HG02870 (cell line): ENCODE results near the gene SLAMF8.
A peak's percentile ranks its signal among the peaks of the same experiment; 100 is the strongest.

ENCODE experiments used
- ATAC-seq: cut with Tn5 transposase; IDR thresholded peaks from one replicate; pipeline ENCODE4 v1.9.1; 2021; ENCODE audit warnings: mild to moderate bottlenecking, moderate library complexity; ENCODE audit not compliant: unreplicated experiment

The SLAMF8 gene

DNA sequence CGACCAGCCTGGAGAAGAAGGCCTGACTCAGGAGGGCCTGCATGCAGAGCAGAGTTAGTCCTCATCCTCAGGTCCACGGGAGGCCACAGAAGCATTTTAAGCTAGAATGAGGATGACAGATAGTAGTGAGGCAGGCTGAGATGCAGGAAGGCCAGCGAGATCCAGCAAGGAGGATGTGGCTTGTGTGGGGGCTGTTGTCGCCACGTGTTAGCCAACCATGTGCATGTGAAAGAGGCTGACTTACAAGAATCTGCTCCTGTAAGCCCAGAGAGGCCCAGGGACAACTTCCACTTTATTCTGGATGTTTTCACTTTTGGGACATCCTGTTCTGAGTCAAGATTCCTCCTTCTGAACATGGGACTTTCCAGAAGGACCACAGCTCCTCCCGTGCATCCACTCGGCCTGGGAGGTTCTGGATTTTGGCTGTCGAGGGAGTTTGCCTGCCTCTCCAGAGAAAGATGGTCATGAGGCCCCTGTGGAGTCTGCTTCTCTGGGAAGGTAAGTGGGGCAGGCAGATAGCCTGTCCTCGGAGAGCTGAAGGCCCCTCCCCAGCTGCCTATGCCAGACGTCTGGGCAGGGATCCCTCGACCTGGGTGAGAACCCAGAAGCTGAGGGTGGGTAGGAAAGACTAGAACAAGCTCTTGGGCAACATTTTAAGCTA lies at the start of gene SLAMF8:
TSS of gene SLAMF8 (plus strand) at position 433 of the 661 bp plus-strand sequence. CDS start at position 459, 26 bp downstream.
- no peak for ATAC-seq

GRCh38 chr1:159778266-159778665 lies 48.4 kb upstream of the SLAMF8 start:
- no peak for ATAC-seq

- no peak for ATAC-seq
Measured at GRCh38 chr1:159779403-159779851, 47.2 kb upstream of the SLAMF8 start.

DNA sequence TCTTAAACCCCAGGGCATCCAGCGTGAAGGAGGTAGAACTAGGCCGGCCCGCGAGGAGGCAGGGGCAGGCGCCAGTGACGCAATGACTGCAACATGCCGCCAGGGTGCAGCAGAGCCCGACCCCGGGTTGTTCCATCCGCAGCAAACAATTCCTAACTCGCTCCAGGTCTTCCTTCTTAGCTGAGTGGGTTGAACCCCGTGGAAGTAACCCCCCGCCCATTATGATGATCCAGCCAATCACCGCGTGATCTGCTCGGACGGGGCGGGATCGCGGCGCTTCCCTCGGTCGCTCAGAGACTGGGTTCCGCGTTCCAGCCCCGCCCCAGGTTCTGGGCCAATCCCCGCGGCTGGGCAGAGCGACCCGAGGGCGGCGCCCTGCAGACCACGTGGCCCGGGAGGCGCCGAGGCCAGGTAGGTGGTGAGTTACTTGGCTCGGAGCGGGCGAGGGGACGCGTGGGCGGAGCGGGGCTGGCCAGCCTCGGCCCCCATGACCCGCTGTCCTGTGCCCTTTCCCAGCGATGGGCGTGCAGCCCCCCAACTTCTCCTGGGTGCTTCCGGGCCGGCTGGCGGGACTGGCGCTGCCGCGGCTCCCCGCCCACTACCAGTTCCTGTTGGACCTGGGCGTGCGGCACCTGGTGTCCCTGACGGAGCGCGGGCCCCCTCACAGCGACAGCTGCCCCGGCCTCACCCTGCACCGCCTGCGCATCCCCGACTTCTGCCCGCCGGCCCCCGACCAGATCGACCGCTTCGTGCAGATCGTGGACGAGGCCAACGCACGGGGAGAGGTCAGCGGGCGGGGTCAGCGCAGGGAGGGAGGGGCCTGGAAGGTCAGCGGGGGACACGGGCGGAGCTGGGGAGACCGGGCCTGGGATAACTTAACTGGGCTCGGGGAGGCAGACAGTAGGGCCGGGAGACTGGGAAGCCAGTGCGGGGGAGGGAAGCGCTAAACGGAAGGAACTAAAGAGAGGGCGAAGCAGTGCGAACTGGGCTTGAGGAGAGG lies 45.8 kb upstream of the SLAMF8 start, which contains the start of gene DUSP23:
TSS of gene DUSP23 (plus strand) at position 380 of the 1,000 bp plus-strand sequence. CDS start at position 519, 139 bp downstream.
- ATAC-seq: peak; percentile 96

- no peak for ATAC-seq
Measured at GRCh38 chr1:159781992-159782391, 44.7 kb upstream of the SLAMF8 start.

DNA sequence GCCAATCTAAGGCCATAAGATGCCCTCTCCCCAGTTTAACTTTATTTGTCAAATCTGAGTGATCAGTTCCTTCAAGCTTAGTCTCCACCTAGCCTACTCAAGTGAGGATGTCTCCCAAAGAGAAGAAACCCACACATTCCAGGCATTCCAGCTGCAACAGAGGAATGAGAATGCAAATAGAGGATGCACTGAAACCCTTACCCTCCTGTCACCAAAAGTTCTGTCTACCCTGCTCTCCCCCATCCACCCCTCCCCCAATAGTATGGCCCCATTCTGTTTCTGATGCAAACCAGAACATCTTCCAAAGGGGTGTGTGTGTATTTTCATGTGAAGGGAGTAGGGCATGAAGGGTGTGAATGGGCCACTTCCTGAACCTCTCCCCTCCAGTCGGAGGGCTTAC lies 42.9 kb upstream of the SLAMF8 start:
- ATAC-seq: no peak

DNA sequence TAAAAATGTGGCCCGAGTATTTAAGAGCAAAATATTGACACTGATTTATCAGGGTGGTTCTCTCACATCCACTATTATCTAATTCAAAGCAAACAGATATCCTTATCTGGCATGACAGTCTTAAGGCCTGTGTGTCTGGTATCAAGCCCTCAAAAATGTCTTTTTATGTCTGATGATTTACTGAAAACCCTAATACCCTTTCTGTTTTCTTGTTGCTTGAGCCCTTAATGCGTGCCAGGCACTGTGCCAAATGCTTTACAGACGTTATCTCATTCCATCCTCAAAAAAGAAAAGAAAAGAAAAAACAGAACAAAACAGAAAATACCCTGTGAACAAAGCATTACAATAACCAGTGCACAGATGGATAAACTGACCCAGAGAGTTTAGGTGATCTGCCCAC lies 40.2 kb upstream of the SLAMF8 start:
- no peak for ATAC-seq

GRCh38 chr1:159786966-159787365 lies 39.7 kb upstream of the SLAMF8 start:
- no peak for ATAC-seq

DNA sequence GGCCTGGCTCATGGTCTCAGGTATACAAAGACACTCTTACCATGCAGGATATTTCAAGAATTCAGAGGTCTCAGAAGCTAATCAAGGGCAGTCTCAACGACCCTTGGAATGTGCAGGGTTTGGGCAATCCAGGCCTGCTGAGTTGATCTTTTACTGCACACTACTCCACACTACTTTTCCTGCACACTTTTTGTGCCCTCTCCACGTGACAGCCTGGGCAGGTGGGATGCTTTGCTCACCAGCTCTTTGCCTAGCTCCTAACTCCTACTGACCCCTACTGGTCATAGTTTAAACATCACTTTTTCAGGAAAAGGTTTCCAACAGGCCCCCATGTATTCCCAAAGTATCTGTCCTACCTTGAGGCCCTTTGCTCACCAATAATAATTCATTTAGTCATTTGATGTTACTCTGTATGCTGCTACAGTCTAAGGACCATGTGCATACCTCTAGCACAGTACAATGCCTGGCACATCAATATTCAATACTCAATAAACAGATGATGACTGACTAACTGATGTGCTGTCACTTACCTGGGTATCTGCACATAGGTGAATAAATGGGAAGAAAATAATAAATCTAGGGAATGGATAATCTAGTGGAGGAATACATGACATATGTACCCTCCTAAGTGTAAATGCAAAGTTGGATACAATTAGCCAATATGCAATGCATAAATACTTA lies 36.3 kb upstream of the SLAMF8 start:
- ATAC-seq: no peak

DNA sequence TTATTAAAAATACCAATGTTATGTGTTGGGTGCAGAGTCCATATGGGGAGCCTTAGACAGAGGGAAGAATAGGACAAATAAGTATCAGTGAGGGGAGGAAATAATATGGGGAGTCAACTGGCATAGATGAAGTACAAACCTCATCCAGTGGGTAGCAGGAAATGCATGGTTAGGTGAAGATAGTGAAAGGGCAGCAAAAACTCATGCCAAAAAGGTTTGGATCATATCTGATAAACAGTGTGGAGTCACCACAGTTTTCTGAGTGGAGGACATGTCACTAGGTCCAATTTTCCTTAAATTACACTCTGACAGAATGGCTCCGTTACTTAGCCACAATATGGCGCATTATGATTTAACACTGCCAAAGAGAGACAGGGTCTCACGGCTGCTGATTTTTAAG lies 35.6 kb upstream of the SLAMF8 start:
- no peak for ATAC-seq

DNA sequence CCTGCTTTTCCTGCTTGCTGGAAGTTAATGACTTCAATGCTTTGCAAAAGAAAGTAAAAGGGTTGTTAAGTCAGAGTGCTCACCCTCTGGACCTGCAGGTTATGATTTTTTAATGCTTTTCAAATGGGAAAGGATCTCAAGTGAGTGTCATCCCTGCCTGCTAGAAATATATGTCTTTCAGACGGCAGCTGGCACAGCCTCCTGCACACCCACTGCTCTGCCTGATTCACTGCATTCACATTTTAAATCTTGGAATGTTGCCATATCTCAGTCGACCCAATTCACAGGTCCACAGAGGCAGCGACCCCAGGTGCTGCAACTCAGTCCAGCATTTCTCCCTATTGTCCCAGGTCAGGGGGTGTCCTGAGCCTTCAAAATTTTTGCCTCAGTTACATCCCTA lies 35.2 kb upstream of the SLAMF8 start:
- no peak for ATAC-seq

- ATAC-seq: no peak
Measured at GRCh38 chr1:159795534-159795933, 31.1 kb upstream of the SLAMF8 start.

GRCh38 chr1:159798893-159799292 lies 27.8 kb upstream of the SLAMF8 start:
- no peak for ATAC-seq

GRCh38 chr1:159799446-159799985 lies 27.2 kb upstream of the SLAMF8 start:
- ATAC-seq: no peak

DNA sequence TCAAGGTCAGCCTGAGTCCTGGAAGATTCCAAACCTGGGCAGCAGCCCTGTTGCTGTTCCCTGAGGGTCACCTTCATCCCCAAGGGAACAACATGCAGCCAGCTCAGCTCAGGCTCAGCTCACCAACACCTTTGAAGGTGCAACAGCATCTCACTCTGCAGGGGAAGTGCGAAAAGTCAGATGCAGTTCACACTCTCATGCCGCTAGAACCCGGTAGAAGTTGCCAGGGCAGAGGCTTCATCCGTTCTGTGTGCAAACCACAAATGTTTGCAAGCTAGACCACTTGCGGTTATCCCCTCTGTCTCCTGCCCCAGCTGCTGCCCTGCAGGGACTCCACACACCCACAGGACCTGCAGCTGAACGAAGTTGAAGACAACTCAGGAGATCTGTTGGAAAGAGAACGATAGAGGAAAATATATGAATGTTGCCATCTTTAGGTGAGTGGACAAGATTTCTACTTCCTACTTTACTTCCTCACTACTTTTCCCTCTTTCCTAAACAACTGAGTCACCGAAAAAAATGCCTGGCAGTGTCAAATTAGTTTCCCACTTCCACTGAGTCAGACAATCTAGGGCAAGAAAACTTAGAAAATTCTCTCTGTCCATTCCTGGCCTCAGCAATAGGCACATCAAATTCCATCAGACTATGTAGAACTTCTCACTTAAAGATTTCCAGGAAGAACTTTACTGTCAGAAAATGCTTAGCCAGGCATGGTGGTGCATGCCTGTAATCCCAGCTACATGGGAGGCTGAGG lies 26.3 kb upstream of the SLAMF8 start:
- no peak for ATAC-seq

DNA sequence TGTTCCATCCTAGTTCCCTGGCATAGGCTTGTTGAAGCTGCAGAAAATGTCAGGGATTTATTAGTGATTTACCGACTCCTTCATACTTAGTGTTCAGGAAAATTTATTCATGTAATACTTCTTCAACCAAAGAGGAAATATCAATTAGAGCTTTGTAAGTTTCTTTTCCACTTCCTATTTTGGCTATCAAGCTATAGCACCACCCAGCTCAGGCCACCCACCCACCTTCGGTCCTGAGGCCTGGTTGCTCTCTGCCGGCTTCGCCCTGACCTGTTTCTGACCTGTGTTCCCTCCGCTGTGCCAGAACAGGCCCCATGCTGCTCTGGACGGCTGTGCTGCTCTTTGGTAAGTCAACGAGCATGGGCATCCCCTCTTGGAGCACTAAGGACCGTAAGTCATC lies 24.6 kb upstream of the SLAMF8 start, which contains the start of gene FCRL6:
TSS of gene FCRL6 (plus strand) at position 250 of the 400 bp plus-strand sequence. CDS start at position 315, 65 bp downstream.
- no peak for ATAC-seq

- ATAC-seq: no peak
Measured at GRCh38 chr1:159803956-159804689, 22.6 kb upstream of the SLAMF8 start.

DNA sequence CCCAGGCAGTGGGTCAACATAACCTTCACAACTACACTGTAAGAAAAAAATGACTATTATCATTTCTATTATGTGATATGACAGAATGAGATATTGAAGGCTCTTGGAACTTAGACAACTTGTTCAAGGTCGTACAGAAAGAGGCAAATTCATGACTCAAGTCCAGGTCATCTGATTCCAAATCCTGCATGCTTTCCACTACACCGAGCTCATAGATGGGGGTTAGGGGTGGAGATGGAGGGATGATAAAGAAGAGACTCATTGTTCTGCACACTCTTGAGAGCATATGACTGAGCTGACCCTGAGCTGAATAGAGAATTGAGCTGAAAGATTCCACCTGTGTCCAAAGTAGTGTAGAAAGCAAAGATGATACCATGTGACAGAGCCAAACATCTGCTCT lies 21.7 kb upstream of the SLAMF8 start:
- no peak for ATAC-seq

GRCh38 chr1:159815926-159816325 lies 10.7 kb upstream of the SLAMF8 start:
- no peak for ATAC-seq
